Activated CD8-positive, alpha-beta memory T cell treated with anti-CD3 and anti-CD28 coated beads for 1 hour (primary cell): ENCODE data around the gene ZNF497.
A peak's percentile ranks its signal among the peaks of the same experiment; 100 is the strongest.
"Not testable (repeated sequence)": the region's sequence is repeated elsewhere in the genome, so short reads cannot be mapped to it uniquely, and the experiment has no call there.

ENCODE experiments used
- DNase-seq, 2 donors: peaks; one replicate each; pipeline ENCODE4 v3.0.0-alpha.2; 2020; ENCODE audit warnings: low read depth in 1 of 2; ENCODE audit errors: extremely low read depth in 1 of 2

The ZNF497 gene

DNA sequence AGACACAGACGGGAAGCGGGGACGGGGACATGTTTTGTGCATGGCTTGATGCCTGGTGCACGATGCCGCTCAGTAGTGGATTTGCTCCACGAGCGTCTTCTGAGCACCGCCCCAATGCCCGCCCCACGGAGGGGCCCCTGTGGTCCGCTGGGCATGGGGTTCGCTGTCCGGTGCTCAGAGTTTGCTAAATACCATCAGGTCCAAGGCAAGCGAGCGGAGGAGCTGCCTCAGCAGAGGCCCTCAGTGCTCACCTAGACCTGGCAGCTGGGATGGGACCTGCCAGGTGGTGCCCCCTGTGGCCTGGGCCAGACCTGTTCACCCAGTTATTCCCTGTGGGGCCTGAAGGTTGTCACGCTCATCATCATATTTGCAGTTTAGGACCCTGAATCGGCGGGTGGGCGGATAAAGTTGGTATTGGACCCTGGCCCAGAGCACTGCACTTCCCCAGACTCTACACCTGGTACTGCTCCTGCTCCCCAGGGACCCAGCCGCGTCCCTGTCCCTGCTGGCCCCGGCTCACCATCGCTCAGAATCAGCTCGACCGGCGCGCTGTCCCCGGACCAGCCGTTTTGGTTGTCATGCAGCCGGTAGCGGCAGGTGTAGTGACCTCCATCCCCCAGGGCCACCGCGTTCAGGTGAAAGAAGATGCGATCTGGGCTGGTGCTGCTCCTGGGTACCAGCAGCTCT, 11.5 kb downstream of the ZNF497 start:
- no peak for DNase-seq

DNA sequence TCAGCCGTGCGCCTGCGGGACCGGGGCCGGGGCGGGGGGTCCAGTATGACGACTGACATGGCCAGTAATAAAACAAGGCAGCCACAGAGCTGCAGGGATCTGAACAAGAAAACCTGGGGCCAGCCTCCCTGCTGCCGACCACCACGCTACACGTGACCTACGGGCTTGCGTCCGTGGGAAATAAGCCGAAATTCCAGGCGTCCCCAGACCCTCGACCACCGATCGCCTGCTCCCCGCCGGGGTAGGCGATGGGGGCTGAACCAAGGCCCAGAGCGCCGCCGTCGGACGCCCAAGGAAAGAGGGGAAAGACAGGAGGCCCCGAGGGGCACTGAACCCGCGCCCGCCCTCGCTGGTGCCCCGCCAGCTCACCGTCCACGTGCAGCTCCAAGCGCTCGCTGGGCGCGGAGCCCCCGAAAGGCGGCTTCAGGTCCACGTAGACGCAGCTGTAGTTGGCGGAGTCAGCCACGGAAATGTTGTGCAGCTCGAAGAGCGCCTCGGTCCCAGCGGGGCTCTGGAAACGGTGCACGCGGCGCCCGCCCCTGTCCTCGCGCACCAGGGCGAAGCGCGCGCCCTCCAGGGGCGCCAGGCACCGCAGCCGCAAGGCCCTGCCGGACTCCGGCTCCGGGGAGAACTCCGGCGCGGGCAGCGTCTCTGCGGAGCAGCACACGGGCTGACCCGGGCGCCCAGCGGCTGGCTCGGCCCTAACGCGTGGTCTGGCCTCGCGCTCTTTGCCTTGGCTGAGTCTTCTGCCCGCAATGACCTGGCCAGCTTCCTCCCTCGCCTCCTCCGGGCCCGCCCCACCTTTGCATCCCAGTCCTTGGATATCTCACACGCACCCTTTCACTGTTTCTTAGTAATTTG, 12.3 kb downstream of the ZNF497 start:
- DNase-seq = no peak

DNA sequence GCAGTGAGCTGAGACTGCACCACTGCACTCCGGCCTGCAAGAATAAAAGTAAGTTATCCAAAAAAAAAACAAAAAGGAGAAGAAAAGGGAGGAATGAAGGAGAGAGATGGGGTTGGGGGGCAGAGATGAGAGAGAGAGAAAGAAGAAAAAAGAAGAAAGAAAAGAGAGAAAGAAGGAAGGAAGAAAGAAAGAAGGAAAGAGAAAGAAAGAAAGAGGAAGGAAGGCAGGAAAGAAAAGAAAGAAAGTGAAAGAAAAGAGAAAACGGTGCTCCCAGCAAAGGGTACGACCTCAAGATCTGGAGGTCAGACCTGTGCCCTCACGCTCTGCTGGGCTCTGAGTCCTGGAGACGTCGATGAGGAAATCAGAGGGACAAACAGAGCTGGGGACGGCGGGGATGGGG, 13.0 kb downstream of the ZNF497 start:
- no peak for DNase-seq

DNA sequence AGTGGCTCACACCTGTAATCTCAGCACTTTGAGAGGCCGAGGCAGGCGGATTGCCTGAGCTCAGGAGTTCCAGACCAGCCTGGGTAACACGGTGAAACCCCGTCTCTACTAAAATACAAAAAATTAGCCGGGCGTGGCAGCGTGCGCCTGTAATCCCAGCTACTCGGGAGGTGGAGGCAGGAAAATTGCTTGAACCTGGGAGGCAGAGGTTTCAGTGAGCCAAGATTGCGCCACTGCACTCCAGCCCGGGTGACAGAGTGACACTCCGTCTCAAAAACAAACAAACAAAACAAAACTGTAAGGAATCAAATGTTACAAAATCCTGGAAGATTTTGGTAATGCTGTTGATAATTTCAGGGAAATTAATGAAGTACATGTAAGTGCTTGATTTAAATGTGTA, 14.5 kb downstream of the ZNF497 start:
- DNase-seq = not testable (repeated sequence)

DNA sequence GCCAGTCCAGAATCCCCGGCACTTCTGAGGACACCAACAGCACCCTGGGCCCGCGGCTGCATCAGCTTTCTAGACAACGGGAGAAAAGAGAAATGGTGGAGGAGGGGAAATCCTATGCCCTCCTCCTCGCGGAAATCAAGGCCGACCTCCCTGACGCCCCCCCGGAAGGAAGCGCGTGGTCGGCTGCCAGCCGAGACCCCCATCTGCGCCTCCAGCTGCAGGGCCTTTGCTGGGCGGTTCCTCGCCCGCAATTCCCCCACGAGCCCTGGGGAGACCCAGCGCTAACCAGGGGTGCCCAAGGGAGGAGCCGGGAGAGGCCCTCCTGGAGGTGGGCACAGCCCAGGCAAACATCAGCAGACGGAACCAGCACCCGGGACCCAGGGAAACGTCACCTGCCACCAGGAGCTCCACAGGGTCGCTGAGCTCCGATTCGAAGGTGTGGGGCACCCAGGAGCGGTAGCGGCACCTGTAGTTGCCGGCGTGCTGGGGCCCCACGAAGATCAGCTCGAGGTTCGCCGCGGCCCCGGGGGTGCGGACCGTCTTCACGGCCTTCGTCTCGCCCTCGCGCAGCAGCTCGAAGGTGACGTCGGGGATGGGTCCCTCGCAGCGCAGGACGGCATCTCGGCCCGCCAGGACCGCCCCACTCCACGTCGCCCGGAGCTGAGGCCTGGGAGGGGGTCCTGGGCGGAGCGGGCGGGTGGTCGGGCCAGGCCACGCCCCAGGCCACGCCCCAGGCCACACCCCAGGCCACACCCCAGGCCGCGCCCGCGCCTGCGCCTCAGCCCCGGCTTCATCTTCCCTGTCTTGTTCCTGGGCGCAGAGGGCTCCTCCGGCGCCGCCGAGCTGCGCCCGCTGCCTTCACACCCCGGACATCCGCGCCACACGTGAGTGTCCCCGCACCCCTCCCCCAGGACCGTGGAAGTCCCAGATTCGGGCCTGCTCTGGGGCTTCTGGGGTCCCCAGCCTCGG, 15.3 kb downstream of the ZNF497 start:
- peak in 1 of 2 donors; percentile 60 for DNase-seq

DNA sequence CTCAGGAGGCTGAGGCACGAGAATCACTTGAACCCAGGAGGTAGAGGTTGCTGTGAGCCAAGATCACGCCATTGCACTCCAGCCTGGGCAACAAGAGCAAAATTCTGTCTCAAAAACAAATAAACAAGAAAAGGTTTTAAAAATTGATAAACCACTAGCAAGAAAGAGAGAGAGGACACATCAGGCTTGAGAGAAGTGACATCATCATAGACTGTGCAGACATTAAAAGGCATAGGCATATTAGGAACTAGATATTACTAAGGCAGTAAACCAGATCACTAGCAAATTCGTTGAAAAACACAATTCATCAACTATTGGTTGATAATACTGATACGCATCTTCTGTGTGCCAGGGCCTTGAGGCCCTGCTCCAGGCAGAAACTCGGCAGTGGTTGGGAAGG, 17.0 kb downstream of the ZNF497 start:
- DNase-seq = no peak

DNA sequence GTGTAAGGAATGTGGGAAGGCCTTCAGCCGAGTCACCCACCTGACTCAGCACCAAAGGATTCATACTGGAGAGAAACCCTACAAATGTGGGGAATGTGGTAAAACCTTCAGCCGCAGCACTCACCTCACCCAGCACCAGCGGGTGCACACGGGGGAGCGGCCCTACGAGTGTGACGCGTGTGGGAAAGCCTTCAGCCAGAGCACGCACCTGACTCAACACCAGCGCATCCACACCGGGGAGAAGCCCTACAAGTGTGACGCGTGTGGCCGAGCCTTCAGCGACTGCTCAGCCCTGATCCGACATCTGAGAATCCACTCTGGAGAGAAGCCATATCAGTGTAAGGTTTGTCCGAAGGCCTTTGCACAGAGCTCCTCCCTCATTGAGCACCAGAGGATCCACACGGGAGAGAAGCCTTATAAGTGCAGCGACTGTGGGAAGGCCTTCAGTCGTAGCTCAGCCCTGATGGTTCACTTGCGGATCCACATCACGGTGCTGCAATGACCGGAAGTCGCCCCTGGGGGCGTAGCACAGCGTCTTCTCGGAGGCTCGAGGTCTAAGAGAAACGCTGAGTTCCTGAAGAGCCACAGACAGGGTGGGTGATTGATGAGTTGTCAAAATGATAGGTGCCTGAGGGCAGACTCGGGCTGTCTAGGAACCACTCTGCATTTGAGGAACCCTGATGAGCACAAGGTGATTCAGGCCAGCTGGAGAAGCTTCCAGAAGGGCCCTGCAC, 23.6 kb downstream of the ZNF497 start:
- no peak for DNase-seq

DNA sequence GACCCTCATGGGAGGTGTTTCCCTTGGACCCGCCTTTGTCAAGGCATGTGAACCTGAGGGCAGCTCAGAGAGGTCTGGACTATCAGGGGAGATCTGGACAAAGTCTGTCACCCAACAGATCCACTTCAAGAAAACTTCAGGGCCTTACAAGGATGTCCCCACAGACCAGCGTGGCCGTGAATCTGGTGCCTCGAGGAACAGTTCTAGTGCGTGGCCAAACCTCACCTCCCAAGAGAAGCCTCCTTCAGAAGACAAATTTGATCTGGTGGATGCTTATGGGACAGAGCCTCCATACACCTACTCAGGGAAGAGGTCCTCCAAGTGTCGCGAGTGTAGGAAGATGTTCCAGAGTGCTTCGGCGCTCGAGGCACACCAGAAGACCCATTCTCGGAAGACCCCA, 24.2 kb downstream of the ZNF497 start:
- no peak for DNase-seq

DNA sequence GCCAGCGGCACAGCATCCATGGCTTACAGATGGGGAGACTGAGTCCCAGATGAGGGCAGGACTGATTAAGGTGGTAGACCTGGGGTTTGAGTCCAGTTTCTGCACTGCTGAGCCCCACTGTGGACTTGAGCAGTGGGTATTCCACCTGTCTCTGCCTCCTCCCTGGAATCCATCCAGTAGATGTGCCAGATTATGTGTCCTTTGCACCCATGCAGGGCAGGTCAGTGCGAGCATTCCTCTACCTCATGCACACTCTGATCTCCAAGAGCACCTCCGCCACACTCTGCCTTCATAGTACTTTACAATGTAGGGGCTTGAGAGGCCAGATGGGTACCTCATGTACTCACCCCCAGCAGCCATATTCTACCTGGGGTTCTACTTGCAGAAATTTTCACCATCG, 25.7 kb downstream of the ZNF497 start:
- no peak for DNase-seq

DNA sequence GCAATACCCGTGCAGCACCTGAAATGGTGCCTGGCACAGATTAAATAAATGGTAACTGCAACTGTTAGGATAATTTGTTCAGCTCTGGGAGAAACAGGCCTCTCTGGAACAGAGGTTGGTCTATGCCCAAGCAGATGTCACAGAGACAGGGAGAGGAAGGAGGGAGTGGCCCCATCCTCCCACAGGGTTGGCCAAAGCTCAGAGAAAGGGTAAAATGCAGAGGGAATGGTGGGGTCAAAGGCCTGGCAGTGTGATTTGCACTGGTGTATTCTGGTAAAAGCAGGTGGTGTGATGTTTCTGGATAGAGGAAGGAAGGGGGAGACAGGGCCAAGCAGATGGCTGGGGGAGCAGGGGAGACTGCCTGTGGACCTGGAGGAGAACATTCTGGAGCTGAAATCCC, 26.3 kb downstream of the ZNF497 start:
- DNase-seq = no peak

DNA sequence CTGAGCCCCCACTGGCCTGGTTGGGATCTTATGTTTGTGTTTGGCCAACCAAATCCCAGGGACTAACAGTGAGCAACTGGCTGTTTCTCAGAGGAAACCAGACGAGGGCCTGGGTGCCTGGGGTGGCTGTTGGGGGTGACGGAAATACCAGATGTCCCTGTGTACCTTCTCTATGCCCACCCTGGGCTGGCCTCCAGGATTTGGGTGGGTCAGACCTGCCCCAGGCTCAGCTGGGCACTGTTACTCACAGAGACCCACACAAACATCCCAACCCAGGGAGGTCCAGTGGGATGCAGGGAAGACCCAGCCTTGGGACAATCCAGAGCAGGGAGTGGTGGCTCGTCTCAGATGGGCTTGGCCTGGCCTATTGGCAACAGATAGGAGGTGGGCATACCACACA, 26.9 kb downstream of the ZNF497 start:
- DNase-seq = no peak

DNA sequence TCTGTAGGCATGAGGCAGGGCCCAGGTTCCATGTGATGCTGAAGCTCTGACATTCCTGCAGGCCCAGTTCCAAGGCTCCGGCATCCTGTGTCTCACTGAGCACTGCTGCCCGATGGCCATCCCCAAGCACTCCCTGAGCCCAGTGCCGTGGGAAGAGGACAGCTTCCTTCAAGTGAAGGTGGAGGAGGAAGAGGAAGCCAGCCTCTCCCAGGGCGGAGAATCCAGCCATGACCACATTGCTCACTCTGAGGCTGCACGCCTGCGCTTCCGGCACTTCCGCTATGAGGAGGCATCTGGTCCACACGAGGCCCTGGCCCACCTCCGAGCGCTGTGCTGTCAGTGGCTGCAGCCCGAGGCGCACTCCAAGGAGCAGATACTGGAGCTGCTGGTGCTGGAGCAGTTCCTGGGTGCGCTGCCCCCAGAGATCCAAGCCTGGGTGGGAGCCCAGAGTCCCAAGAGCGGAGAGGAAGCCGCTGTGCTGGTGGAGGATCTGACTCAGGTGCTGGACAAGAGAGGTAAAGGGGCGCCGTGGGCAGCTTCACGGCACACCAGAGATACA, 27.8 kb downstream of the ZNF497 start:
- DNase-seq = no peak

DNA sequence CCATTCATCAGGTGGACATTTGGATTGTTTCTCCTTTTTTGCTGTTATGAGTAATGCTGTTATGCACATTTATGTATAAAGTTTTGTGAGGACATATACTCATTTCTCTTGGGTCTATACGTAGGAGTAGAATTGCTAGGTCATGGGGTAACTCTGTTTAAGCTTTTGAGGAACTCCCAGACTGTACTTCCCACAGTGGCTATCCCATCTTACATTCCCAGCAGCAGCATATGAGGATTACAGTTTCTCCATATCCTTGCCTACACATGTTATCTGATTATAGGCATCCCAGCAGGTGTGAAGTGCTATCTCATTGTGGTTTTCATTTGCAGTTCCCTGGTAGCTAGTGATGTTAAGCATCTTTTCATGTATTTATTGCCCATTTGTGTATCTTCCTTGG, 29.9 kb downstream of the ZNF497 start:
- DNase-seq = no peak

DNA sequence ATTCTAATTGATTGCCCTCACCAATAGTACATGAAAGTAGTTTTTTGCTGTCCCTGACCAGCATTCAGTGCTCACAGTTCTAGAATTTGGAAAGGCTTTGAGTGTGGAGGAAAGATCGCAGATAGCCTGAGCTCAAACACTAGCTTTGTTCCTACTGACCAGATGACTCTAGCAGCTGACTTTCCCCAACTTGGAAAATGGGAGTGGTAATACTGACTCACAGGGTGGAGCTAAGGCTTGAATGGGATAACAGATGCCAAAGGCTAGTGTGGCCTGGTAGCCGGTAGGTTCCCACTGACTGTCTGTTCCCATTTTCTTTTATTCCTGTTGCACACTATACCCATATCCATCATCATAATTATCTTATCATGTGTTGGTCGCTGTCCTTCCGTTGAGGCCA, 32.1 kb downstream of the ZNF497 start:
- no peak for DNase-seq

DNA sequence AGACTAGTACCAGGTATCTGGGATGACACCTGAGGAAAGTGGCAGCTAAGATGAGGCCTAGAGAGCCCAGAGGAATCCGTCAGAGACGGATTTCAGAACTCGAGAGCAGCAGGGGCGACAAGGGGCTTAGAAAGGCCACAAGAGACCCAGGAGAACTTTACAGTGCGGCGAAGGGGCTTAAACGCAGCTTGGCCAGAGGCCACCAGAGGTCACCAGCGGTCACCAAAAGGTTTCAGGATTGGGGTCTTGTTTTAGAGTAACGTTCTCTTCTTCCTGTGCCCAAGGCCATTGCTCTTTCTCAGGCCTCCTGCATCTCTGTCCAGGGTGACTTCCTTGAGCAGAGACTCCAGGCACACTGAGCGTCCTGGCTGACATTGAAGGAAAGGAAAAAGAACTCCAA, 33.6 kb downstream of the ZNF497 start:
- no peak for DNase-seq

DNA sequence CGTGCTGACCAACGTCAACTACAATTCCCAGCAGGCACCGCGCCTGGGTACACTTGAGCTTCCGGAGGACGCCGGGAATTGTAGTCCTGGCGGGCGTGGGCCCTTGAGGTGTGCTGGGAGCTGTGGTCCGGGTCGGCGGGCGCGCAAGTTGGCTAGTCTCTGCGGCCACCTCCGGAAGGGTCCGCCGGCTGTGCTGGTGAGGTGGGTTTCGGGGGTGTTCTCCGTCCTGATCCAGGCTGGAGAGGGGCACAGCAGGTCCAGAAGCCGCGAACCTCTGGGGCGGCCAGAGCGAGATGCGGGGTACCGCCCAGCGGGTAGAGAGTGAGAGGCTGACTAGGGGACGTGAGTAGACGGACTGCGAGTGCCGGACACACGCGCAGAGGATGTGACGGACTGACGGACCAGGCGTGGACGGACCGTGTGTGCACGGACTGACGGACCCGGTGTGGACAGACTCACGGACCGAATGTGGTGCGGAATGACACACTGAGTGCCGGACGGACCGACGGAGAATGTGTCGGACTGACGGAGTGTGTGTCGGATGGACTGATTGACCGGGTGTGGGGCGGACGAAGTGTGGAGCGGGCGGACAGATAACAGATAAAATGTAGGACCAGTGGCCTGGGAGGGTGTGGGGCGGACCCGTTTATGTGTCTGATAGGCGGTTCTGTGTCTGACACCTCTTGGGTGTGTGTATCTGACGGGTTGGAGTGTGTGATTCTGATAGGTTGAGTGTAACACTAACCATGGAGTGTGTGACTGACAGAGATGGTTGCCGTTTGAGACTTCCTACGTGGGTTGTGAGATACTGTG, 35.4 kb downstream of the ZNF497 start, which contains the start of gene ZSCAN22:
TSS of gene ZSCAN22 (plus strand) at position 81 of the 813 bp plus-strand sequence. CDS start 7,809 bp downstream, outside the sequence.
- peak; percentile 73 to 84 for DNase-seq

DNA sequence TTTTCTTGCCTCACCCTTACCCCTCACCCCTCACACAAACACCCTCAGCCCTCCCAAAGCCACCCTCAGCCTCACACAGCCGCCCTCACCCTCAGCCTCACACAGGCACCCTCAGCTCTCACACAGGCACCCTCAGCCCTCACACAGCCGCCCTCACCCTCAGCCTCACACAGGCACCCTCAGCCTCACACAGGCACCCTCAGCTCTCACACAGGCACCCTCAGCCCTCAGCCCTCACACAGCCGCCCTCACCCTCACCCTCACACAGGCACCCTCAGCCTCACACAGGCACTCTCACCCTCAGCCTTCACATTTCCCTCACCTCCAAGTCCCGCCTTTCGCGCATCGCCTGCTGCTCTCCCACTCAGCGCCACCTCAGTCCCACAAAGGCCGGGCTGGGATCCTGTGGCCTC, 36.0 kb downstream of the ZNF497 start:
- DNase-seq = no peak

DNA sequence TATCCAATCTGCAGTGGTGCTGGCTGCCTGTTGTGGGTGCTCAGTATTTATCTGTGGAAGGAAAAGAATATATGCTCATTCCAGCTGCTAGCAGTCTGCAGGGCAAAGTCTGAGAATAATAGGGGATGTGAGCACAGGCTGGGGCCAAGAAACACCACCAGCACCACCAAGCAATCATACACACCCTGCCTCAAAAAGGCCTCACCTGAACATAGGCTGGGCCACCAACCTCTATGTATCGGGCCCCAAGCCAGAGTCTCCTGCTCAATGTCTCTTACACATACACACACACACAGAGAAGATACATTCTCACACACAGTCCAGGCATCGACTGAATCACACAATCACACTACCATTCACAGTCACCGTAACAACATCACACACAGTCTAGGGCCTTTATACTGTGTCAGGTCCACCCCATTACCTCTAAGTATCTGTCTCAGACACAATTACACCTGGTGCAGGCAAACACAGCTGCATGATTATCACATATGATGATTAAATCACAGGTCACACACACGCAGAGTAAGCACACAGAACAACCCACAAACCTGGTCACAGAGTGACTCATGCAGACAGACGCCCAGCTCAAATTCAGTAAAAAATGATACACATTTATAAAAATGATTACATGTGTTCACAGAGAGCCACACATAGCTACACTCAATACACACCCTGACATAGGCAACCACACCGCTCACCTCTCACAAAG, 37.1 kb downstream of the ZNF497 start:
- DNase-seq = no peak

DNA sequence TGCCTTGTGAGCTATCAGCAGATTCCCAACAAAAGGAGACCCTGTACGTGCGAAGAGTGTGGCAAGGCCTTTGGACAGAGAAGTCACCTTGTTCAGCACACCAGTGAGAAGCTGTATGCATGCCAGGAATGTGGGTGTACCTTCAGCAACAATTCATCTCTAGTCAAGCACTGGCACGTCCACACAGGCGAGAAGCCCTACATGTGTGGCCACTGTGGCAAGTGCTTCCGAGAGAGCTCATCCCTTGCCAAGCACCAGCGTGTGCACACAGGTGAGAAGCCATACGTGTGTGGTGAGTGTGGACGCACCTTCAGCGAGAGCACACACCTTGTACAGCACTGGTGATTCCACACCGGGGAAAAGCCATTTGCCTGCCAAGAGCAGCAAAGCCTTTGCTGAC, 43.3 kb downstream of the ZNF497 start:
- DNase-seq = no peak
